ENCODE measurements around the gene MCF2L2. TPM values are rescaled to one million over a fixed set of nuclear protein-coding genes. Genes with fewer than 3 reads are reported as not detected.
A peak's percentile ranks its signal among the peaks of the same experiment; 100 is the strongest.

Gene MCF2L2
- total and polyA plus RNA-seq, 2 donors from 2014 or later: 0.32 to 1.7 TPM

DNA sequence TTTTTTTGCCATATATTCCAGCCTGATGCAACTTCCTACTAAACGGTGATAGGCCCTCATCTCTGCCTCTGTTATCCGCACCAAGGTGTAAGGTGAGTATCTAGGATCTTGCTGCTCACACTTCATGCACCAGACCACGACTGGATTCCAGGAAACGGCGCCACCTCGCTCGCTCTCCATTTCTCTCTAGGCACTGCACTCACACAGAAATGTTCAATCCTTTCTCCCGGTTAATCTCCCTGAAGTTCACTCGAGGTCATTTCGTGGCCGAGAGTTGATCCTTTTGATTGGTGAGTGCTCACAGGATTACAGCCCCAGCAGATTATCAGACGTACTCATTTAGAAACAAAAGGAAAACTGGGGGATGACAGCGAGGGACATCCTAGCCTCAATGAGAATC is 28.1 kb downstream of the MCF2L2 start:
- no peak overlapping the region for H3K9ac ChIP-seq (ENCODE audit: low read length in 3 of 3)
- no peak overlapping the region for H3K4me3 ChIP-seq (ENCODE audit: low read length in 3 of 3)
- H3K9me3 ChIP-seq (ENCODE audit: control insufficient read depth in 2 of 3, insufficient read depth in 1 of 3, low read length in 3 of 3): no peaks in the 10 kb centered on the region
- no peaks in the 10 kb centered on the region for H3K27me3 ChIP-seq (ENCODE audit: control insufficient read depth, insufficient read depth, low read length)
- DNase-seq (no peak), FAIRE-seq (no peak)
- no peak overlapping the region for H3K27ac ChIP-seq (ENCODE audit: low read depth in 2 of 2, low read length in 2 of 2)
- H3K36me3 ChIP-seq (ENCODE audit: control insufficient read depth in 2 of 3, insufficient read depth in 3 of 3, low read length in 3 of 3): no peaks in the 10 kb centered on the region
- intact Hi-C loops (cut with DNase I): no loop called here
- TF ChIP-seq, protein P1, sequence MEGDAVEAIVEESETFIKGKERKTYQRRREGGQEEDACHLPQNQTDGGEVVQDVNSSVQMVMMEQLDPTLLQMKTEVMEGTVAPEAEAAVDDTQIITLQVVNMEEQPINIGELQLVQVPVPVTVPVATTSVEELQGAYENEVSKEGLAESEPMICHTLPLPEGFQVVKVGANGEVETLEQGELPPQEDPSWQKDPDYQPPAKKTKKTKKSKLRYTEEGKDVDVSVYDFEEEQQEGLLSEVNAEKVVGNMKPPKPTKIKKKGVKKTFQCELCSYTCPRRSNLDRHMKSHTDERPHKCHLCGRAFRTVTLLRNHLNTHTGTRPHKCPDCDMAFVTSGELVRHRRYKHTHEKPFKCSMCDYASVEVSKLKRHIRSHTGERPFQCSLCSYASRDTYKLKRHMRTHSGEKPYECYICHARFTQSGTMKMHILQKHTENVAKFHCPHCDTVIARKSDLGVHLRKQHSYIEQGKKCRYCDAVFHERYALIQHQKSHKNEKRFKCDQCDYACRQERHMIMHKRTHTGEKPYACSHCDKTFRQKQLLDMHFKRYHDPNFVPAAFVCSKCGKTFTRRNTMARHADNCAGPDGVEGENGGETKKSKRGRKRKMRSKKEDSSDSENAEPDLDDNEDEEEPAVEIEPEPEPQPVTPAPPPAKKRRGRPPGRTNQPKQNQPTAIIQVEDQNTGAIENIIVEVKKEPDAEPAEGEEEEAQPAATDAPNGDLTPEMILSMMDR (IDR thresholded peaks at IDR 0.05; ENCODE audit: borderline replicate concordance, extremely low read depth, insufficient read depth): no peak
- no peaks in the 10 kb centered on the region for H3K4me1 ChIP-seq (ENCODE audit: control insufficient read depth in 2 of 3, insufficient read depth in 2 of 3, low read depth in 1 of 3, low read length in 3 of 3)

DNA sequence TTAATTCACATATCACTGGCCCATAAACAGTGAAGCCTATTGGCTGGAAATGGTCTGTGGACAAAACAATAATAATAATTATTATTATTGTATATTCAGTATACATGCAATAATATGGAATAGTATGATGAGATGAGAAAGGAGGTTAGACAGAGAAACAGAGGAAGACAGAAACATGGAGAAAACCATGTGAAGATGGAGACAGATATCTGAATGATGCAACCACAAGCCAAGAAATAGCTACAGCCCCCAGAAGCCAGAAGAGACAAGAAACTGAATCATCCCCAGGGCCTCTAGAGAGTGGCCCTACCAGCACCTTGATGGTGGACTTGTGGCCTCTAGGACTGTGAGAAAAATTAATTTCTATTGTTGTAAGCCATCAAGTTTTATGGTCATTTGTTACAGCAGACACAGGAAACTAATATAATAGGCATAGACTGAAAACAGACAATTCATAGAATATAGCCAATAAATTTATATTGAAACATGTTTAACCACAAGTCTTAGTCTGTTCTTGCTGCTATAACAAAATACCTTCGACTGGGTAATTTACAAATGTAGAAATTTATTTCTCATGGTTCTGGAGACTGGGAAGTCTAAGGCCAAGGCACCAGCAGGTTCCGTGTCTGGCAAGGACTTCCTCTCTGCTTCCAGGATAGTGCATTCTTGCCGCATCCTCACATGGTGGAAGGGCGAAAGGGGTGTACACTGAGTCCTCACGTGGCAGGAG is 31.6 kb downstream of the MCF2L2 start:
- no peak overlapping the region for H3K9ac ChIP-seq (ENCODE audit: low read length in 3 of 3)
- intact Hi-C loops (cut with DNase I): no loop called here
- H3K36me3 ChIP-seq (ENCODE audit: control insufficient read depth in 2 of 3, insufficient read depth in 3 of 3, low read length in 3 of 3): no peaks in the 10 kb centered on the region
- TF ChIP-seq, protein P1 (IDR thresholded peaks at IDR 0.05; ENCODE audit: borderline replicate concordance, extremely low read depth, insufficient read depth): no peak
- DNase-seq (no peak), FAIRE-seq (no peak)
- no peaks in the 10 kb centered on the region for H3K27me3 ChIP-seq (ENCODE audit: control insufficient read depth, insufficient read depth, low read length)
- no peak overlapping the region for H3K4me3 ChIP-seq (ENCODE audit: low read length in 3 of 3)
- H3K9me3 ChIP-seq (ENCODE audit: control insufficient read depth in 2 of 3, insufficient read depth in 1 of 3, low read length in 3 of 3): no peaks in the 10 kb centered on the region
- no peak overlapping the region for H3K27ac ChIP-seq (ENCODE audit: low read depth in 2 of 2, low read length in 2 of 2)
- peaks cover 0 to 14% (median 0%) of the 10 kb centered on the region in 3 donors for H3K4me1 ChIP-seq (ENCODE audit: control insufficient read depth in 2 of 3, insufficient read depth in 2 of 3, low read depth in 1 of 3, low read length in 3 of 3)

DNA sequence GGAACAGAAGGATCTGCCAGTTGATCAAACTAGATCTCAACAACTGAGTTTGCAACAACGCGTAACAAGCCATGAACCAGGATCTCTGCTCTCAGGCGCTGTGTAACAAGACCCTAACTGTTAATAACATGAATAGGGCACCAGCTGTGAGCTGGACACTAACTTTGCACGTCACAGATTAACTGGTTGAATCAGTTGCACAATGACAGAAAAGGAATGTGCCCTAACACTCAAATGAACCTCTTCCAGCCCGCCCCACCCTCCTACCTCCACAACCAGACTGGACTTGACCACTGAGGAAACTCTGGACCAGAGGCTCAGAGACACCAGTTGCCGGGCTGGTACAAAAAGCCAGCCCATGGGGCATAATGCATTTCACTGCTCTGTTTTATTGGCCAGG is 34.3 kb downstream of the MCF2L2 start:
- intact Hi-C loops (cut with DNase I): no loop called here
- DNase-seq: peak in 4 of 5 donors; percentile 29 to 58 (median 36)
- TF ChIP-seq, protein P1 (IDR thresholded peaks at IDR 0.05; ENCODE audit: borderline replicate concordance, extremely low read depth, insufficient read depth): no peak
- no peak overlapping the region for H3K9ac ChIP-seq (ENCODE audit: low read length in 3 of 3)
- no peaks in the 10 kb centered on the region for H3K9me3 ChIP-seq (ENCODE audit: control insufficient read depth in 2 of 3, insufficient read depth in 1 of 3, low read length in 3 of 3)
- H3K4me3 ChIP-seq (ENCODE audit: low read length in 3 of 3): no peak overlapping the region
- no peaks in the 10 kb centered on the region for H3K36me3 ChIP-seq (ENCODE audit: control insufficient read depth in 2 of 3, insufficient read depth in 3 of 3, low read length in 3 of 3)
- no peak overlapping the region for H3K27ac ChIP-seq (ENCODE audit: low read depth in 2 of 2, low read length in 2 of 2)
- no peak for FAIRE-seq
- H3K27me3 ChIP-seq (ENCODE audit: control insufficient read depth, insufficient read depth, low read length): no peaks in the 10 kb centered on the region
- H3K4me1 ChIP-seq (ENCODE audit: control insufficient read depth in 2 of 3, insufficient read depth in 2 of 3, low read depth in 1 of 3, low read length in 3 of 3): peaks cover 0 to 14% (median 0%) of the 10 kb centered on the region in 3 donors

Measured in kidney (tissue), 14 donors.